DOHH2 (cell line): Measurements from ENCODE around the gene ABCC11.

Source experiments
- CTCF ChIP-seq: fragments of 200-600 bp; sonication (generic); IDR thresholded peaks from one replicate; pipeline ENCODE4 v1.5.1; 2014; ENCODE audit warnings: antibody characterized with exemption, mild to moderate bottlenecking, low read depth, low read length; ENCODE audit not compliant: poor library complexity, severe bottlenecking
- EZH2phosphoT487 ChIP-seq: fragments of 200-600 bp; sonication (generic); IDR thresholded peaks from 2 replicates; pipeline ENCODE4 v1.6.1; 2017; ENCODE audit warnings: borderline replicate concordance, mild to moderate bottlenecking, antibody characterized with exemption, low read length, moderate library complexity, mixed read lengths

DNA sequence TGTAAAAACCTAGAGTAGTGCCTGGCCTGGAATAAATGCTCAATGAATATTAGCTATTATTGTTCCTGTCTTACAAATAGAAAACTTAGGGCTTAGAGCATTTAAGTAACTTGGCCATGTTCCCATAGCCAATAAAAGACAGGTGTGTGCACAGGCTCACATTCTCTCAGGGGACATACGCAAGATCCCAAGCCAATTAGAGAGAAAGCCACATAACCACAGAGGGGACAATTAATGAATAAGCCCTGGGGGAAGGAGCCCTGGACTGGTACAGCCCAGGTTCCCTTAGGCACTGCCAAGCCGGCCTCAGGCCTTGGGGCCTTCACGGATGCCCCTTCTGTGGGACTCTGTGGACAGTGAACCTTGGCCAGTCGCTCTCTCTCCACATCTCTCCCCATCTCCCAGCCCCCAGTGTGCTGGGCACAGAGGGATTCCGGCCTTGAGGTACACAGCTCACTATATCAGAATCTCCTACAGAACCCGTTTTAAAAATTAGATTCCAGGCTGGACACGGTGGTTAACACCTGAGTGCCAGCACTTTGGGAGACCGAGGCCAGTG is 64.3 kb downstream of the ABCC11 start:
- no peak for TF ChIP-seq CTCF
- TF ChIP-seq EZH2phosphoT487, result no peak
